ENCODE measurements around the gene NUP214.
"Not testable (repeated sequence)": the region's sequence is repeated elsewhere in the genome, so short reads cannot be mapped to it uniquely, and the experiment has no call there.

NUP214 gene

GRCh38 chr9:131259916-131260597 lies 134.7 kb downstream of the NUP214 start:
- no peak for DNase-seq (ENCODE audit: low read depth)

DNA sequence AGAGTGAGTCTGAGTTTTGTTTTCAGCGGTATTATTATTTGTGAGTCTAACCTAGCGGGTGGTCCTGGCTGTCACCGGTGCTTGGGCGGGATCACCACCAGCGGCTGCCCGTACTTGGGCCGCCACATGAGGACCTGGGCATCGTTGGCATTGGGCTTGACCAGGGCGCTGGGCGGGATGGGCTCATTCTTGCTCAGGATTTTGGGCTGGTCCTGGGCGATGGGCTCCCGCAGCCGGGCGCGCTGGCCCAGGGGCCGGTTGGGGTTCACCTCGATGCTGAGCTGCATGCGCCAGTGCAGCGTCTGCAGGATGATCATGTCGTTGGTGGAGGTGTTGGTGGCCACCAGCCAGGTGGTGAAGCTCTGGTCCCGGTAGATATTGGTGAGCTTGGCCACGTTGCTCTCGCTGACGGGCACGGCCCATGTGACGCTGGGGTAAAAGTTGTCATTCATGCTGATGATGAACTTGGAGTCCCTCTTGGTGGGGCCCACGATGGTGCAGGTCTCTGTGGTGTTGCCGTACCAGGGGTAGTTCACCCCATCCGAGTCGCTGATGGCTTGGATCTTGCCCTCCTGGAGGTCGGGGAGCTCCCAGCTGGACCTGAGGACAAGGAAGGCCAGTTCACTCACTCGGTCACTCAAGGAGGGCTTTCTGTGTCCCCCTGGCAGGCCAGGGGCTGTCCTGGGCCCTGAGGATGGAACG lies 135.5 kb downstream of the NUP214 start:
- DNase-seq (ENCODE audit: low read depth), result no peak

DNA sequence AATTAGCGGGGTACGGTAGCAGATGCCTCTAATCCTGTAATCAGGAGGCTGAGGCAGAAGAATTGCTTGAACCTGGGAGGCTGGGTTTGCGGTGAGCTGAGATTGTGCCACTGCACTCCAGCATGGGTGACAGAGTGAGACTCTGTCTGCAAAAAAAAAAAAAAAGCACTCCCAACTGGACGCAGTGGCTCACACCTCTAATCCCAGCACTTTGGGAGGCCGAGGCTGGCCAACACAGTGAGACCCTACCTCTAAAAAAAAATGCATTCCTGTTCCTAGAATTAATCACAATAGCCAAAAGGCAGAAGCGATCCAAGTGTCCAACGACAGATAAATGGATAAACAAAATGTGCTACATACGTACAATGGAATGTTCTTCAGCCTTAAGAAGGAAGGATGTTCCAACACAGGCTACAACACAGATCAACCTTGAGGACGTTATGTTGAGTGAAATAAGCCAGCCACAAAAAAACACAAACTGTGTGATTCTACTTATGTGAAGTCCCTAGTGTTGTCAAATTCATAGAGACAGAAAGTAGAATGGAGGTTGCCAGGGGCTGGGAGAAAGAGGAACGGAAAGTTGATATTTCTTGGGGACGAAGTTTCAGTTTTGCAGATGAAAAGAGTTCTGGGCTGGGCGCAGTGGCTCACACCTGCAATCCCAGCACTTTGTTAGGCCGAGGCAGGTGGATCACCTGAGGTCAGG lies 137.1 kb downstream of the NUP214 start:
- DNase-seq (ENCODE audit: low read depth), result no peak

GRCh38 chr9:131263033-131263343 lies 137.6 kb downstream of the NUP214 start:
- DNase-seq (ENCODE audit: low read depth), result not testable (repeated sequence)

GRCh38 chr9:131263701-131264100 lies 138.3 kb downstream of the NUP214 start:
- no peak for DNase-seq (ENCODE audit: low read depth)

- DNase-seq (ENCODE audit: low read depth), result no peak
These were observed 138.8 kb downstream of the NUP214 start for GRCh38 chr9:131264231-131264630.

DNA sequence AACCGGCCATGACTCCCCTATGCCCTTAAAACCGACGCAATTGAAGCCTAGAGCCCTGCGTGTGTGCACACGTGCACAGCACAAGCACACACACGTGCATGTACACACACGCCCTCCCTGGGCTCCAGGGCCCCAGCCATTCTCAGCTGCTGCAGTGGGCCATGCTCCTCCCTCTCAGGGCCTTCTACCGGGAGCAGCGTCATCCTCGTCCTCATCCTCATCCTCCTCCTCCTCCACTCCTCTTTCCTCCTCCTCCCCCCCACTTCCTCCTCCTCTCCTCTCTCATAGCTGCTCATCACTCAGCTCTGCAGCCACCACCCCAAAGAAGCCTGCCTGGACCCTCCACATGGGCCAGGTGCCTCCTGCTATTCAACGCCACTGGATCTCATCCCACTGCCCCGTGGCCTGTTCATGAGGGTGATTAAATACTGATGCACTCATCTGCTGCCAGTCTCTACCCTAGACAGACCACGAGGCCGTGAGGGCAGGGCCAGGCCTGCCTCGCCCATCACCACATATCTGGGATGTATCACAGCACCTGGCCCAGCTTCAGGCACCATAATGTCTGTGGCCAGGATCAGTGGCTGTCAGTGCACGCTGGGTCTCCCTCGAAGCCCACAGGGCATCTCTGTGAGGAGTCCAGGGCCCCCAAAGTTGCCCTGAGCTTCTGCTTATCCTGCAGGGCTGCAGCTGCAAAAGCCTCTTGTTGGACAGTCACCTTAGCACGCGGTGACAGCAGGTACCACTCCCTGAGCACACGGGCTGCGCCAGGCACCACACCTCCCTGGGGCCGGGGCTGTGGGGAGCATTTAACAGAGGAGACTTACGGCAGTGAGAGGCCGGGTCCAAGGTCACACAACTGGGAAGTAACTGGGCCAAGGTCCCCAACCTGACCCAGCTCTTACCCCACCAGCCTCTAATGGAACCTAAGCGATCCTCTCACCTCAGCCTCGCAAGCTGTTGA lies 141.2 kb downstream of the NUP214 start:
- DNase-seq (ENCODE audit: low read depth), result no peak

- no peak for DNase-seq (ENCODE audit: low read depth)
These were observed 145.0 kb downstream of the NUP214 start for GRCh38 chr9:131270171-131271015.

- not testable (repeated sequence) for DNase-seq (ENCODE audit: low read depth)
These were observed 145.6 kb downstream of the NUP214 start for GRCh38 chr9:131271016-131271273.

- no peak for DNase-seq (ENCODE audit: low read depth)
These were observed 146.1 kb downstream of the NUP214 start for GRCh38 chr9:131271506-131271931.

GRCh38 chr9:131272212-131272611 lies 146.8 kb downstream of the NUP214 start:
- no peak for DNase-seq (ENCODE audit: low read depth)

DNA sequence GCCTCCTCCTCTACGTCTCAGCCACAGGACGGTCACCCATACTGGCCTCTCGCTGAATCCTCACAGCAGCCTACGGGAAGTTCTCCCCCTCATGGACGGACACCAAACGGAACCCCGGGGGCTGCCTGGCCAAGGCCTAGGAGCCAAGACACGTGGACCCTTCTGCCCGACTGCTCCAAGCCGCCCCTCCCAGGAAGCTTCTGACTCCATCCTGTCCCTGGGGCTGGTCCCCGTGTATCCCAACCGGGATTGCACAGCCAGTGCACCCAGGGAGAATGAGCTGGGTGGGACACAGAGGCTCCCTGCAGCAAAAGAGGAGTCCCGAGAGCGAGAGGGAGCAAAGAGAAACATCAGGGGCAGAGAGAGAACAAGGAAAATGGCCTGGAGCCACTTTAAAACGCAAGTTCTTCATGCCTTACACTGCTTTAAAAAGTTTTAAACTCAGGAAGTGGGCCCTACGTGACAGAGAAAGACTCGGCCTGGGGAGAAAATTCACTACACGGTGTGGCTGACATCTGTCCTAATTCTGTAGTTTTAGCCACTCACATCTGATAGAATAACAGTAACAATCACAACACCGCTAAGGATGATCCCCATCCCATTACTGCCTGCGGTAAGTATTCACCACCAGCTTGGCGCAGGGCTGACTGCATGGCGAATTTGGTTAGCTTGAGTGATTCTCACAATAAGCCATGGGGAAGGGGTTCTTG lies 147.9 kb downstream of the NUP214 start:
- no peak for DNase-seq (ENCODE audit: low read depth)

GRCh38 chr9:131273856-131274673 lies 148.7 kb downstream of the NUP214 start:
- DNase-seq (ENCODE audit: low read depth), result no peak

DNA sequence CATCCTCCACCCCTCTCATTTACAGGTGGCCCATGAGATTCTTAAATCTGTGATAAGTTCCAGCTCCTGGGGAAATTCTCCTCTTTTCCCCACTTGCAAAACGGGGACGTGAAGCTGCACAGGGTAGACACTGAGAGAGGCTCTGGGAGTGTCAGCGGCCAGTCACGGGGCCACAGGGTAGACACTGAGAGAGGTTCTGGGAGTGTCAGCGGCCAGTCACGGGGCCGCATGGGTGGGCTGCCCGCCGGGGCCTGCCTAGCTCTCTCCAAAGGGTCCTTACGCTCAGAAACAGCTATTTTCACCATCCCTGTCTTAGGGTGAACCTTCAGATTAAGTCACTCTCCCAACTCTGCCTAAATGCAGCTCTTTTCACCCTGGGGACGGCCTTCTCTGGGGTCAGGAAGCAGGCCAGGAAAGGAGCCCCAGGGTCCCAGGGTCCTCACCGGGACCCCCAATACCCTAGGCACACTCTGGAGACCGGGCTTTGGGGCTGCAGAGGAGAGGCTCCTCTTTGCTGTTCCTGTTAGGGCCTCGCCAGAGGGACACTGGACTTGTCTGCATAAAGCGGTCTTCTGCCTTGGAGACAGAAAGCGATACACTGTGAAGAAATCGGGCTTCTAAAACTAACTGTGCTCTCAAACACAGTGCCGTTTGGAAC lies 149.4 kb downstream of the NUP214 start:
- no peak for DNase-seq (ENCODE audit: low read depth)

DNA sequence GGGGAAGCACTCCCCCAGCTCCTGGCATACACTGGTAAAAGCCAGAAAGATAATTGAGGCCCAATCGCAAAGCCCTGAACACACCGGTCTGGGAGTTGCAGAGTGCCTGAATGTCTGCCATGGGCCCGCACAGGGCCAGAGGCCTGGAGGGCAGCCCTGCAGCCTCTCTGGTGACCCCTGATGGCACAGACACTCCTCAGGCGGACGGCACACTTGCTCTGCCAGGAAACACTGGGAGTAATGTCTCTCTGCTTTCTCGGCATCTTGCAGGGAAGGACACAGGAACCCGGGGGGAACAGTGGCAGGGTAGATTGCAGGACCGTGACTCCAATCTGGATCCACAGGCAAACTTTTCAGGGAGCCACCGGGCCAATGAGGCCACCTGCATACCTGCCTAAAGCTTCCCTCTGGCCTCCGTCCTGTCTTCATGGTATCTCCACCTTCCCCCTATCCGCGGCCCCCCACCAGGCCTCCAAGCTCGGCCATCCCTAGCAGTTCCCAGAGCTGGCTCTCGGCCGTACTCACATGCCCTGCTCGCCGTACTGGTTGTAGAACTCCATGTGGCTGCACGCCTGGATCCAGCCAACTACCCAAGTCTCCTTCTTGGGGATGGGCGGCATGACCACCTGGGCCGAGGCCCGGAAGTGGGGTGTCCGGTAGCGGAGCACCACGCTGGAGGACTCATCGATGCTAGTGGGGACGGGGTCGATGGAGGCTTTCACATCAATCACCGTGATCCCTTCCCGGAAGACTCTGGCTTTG lies 150.1 kb downstream of the NUP214 start:
- no peak for DNase-seq (ENCODE audit: low read depth)

DNA sequence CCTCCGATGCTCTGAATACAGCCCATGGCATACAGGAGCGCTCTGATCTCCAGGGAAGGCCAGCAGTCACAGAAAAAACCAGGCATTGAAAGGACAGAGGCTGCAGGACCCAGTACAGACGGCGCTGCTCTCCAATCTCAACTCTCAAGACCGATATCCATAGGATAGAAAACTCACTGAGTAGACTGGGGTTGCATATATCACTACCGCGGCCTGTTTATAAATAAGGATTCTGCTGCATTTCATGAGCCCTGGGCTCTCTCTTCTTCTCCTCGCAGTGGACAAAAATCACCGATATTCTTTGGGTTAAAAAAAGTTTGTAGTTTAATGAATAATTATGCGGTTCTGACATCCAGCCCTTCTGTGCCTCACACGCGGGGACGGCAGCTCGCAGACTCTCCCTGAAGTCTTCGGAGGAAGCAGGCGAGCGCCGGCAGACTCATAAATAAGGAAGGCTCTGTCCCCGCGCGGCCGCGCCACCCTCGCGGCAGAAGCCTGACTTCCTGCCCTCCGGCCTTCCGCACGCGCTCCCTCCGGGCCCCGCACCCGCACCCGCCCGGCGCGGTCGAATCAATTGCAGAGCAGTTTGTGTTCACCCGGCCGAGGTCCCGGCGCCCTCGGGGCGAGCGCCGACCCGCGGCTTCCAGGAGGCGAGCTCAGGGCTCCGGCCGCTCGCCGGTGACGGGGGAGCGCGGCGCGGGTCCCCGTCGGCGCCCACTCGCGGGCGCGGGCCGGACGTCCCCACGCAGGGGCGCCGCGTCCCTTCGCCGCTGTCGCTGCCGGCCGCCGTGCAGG lies 150.9 kb downstream of the NUP214 start, which contains the start of gene FAM78A:
FAM78A (minus strand) TSS at position 417 of the 795 bp plus-strand sequence; CDS start at position 86, 331 bp downstream.
- no peak for DNase-seq (ENCODE audit: low read depth)

- DNase-seq (ENCODE audit: low read depth), result no peak
These were observed 151.5 kb downstream of the NUP214 start for GRCh38 chr9:131276891-131277286.
